ENCODE measurements around the gene KSR2. TPM values are rescaled to one million over a fixed set of nuclear protein-coding genes. Genes with fewer than 3 reads are reported as not detected.

The KSR2 gene
- total and polyA plus RNA-seq, 2 of the 4 experiments (the other 2 are of a cell fraction): not detected

DNA sequence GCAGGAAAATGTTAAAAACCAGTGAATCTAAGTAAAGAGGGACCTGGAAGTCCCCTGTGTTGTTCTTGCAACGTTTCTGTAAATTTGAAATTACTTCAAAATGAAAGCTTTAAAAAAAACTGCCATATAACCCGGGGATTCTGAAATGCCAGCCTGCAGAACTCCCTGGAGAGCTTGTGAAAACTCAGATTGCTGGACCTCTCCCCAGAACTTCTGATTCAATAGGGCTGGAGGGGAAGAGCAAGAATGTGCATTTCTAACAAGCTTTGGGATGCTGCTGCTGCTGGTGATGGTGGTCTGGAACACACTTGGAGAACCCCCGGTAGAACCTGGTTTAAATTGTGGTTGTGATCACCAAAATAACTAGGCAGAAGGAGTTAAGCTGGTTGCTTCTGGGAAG, 307.3 kb downstream of the KSR2 start:
- no peak overlapping the region for H3K18ac ChIP-seq (ENCODE audit: low read depth, low read length)
- H4K20me1 ChIP-seq (ENCODE audit: insufficient read depth, low read length): no peaks in the 10 kb centered on the region
- H3K27me3 ChIP-seq (ENCODE audit: control insufficient read depth, insufficient read depth, low read length): no peaks in the 10 kb centered on the region
- no peak overlapping the region for H3K14ac ChIP-seq (replicated peaks; ENCODE audit: low read depth, low read length)
- H3K4me3 ChIP-seq (ENCODE audit: insufficient read depth, low read depth, low read length): no peak overlapping the region
- peaks cover 25% of the 10 kb centered on the region for H3K9me3 ChIP-seq (ENCODE audit: control insufficient read depth, insufficient read depth, low read length)
- no peak overlapping the region for H2AK9ac ChIP-seq (replicated peaks; ENCODE audit: low read depth, low read length, poor library complexity)
- 33% methylated on average over 1 of the region's 3 CpGs; no CpG with 5 or more reads in 1 of the 2 experiments for WGBS, 2 experiments (ENCODE audit: extremely low coverage in 2 of 2, insufficient read length in 1 of 2)
- H4K8ac ChIP-seq (ENCODE audit: low read depth in 2 of 2, low read length in 2 of 2): no peak overlapping the region
- intact Hi-C loops (cut with micrococcal nuclease): no loop called here
- H3K23ac ChIP-seq (ENCODE audit: low read depth, low read length): no peak overlapping the region
- dilution Hi-C loops (cut with HindIII; ENCODE audit: low sequenced_read_pairs, unreplicated experiment): no loop called here
- no peak overlapping the region for H3K27ac ChIP-seq (ENCODE audit: insufficient read depth, low read length)
- no TSS peak for BruUV-seq (replicated peaks)
- H3K4me2 ChIP-seq (ENCODE audit: low read depth, low read length): no peak overlapping the region
- no peaks in the 10 kb centered on the region for H3K36me3 ChIP-seq (ENCODE audit: control insufficient read depth, insufficient read depth, low read length)
- no peak overlapping the region for H2AFZ ChIP-seq (replicated peaks; ENCODE audit: low read length, poor library complexity)
- ATAC-seq (ENCODE audit: low read depth) (no peak), DNase-seq (no peak)
- H2BK15ac ChIP-seq (ENCODE audit: low read depth, low read length): no peak overlapping the region
- no peaks in the 10 kb centered on the region for H3K4me1 ChIP-seq (ENCODE audit: control insufficient read depth, insufficient read depth, low read length)
- no peak overlapping the region for H2BK120ac ChIP-seq (ENCODE audit: low read depth, low read length)
- no peak overlapping the region for H4K5ac ChIP-seq (ENCODE audit: low read depth, low read length)
- H3K79me1 ChIP-seq (ENCODE audit: low read depth in 1 of 2, low read length in 2 of 2): no peaks in the 10 kb centered on the region
- no peak overlapping the region for H2BK20ac ChIP-seq (ENCODE audit: low read depth, low read length)
- ChIA-PET CTCF (interaction anchor here (0.6 kb wide), 1 partner anchor 17 kb away, joined by 3 read pairs; no protein-coding TSS in a partner anchor), POLR2A (ENCODE audit: unreplicated experiment) (no interaction called here)
- no peak overlapping the region for H4K91ac ChIP-seq (ENCODE audit: insufficient read depth, low read depth, low read length)
- in situ Hi-C loops (cut with MboI; ENCODE audit: low sequenced_read_pairs): no loop called here
- H3K9me1 ChIP-seq (ENCODE audit: insufficient read depth, low read length): no peaks in the 10 kb centered on the region
- TF ChIP-seq CHD1 (IDR thresholded peaks at IDR 0.05; ENCODE audit: low read depth, low read length): no peak
- no peak for TF ChIP-seq CEBPB (IDR thresholded peaks at IDR 0.05; ENCODE audit: low read depth, low read length)
- no peak for TF ChIP-seq MAFK (IDR thresholded peaks at IDR 0.05; ENCODE audit: low read depth, low read length)
- TF ChIP-seq, protein P1, sequence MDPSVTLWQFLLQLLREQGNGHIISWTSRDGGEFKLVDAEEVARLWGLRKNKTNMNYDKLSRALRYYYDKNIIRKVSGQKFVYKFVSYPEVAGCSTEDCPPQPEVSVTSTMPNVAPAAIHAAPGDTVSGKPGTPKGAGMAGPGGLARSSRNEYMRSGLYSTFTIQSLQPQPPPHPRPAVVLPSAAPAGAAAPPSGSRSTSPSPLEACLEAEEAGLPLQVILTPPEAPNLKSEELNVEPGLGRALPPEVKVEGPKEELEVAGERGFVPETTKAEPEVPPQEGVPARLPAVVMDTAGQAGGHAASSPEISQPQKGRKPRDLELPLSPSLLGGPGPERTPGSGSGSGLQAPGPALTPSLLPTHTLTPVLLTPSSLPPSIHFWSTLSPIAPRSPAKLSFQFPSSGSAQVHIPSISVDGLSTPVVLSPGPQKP (IDR thresholded peaks at IDR 0.05; ENCODE audit: borderline replicate concordance, low read depth, low read length): no peak
- no peak for TF ChIP-seq FOS (IDR thresholded peaks at IDR 0.05; ENCODE audit: low read depth, low read length)
- TF ChIP-seq SMC3 (IDR thresholded peaks at IDR 0.05; ENCODE audit: low read depth, low read length): no peak
- no peak for TF ChIP-seq BHLHE40 (IDR thresholded peaks at IDR 0.05; ENCODE audit: low read depth, low read length)
- H3K9ac ChIP-seq (ENCODE audit: low read depth, low read length): no peak overlapping the region
- no peak overlapping the region for H3K4ac ChIP-seq (ENCODE audit: low read depth, low read length)
- H2BK5ac ChIP-seq (ENCODE audit: low read depth, low read length, poor library complexity, severe bottlenecking): no peak overlapping the region
- H2AK5ac ChIP-seq (ENCODE audit: low read depth, low read length): no peak overlapping the region
- no peak overlapping the region for H3K56ac ChIP-seq (ENCODE audit: extremely low read depth, insufficient read depth, low read length)

Data from IMR-90 (cell line).